CD8-positive, alpha-beta memory T cell (primary cell): ENCODE data around the gene CEP97. TPM values are rescaled to one million over a fixed set of nuclear protein-coding genes. Genes with fewer than 3 reads are reported as not detected.
A peak's percentile ranks its signal among the peaks of the same experiment; 100 is the strongest.
"Not testable (repeated sequence)": the region's sequence is repeated elsewhere in the genome, so short reads cannot be mapped to it uniquely, and the experiment has no call there.

ENCODE experiments used
- CTCF ChIA-PET: fragments of 350-600 bp; sonication (Branson Sonifier 250); formaldehyde crosslinking; loops from one replicate; lab custom pipeline; 2021; ENCODE audit warnings: antibody characterized with exemption; lab: Charles Lee
- POLR2A ChIA-PET: fragments of 350-600 bp; sonication (Branson Sonifier 250); formaldehyde crosslinking; loops from one replicate; lab custom pipeline; 2021; ENCODE audit warnings: antibody characterized with exemption; lab: Charles Lee
- DNase-seq, 5 donors: peaks; one replicate each; pipeline versions ENCODE4 v3.0.0 to v3.0.0-alpha.2; 2020 to 2022; ENCODE audit warnings: mixed read lengths in 1 of 5
- H3K27ac ChIP-seq: one replicate; pipeline ENCODE4 v1.7.0; 2013; ENCODE audit warnings: low read depth, mild to moderate bottlenecking, low read length, moderate library complexity
- H3K27me3 ChIP-seq: 2 replicates; pipeline ENCODE4 v1.7.0; 2013; ENCODE audit warnings: low read length, mild to moderate bottlenecking; ENCODE audit not compliant: insufficient read depth, poor library complexity, severe bottlenecking
- H3K36me3 ChIP-seq: 2 replicates; pipeline ENCODE4 v1.7.0; 2013; ENCODE audit warnings: mild to moderate bottlenecking, low read length, moderate library complexity; ENCODE audit not compliant: insufficient read depth
- H3K4me1 ChIP-seq: 2 replicates; pipeline ENCODE4 v1.7.0; 2013; ENCODE audit warnings: mild to moderate bottlenecking, low read length, moderate library complexity; ENCODE audit not compliant: insufficient read depth
- H3K4me3 ChIP-seq: 2 replicates; pipeline ENCODE4 v1.7.0; 2013; ENCODE audit warnings: mild to moderate bottlenecking, low read length
- H3K9me3 ChIP-seq: 2 replicates; pipeline ENCODE4 v1.7.0; 2013; ENCODE audit warnings: mild to moderate bottlenecking, low read length
- H3K27ac Mint-ChIP-seq, 8 donors: one replicate each; pipeline ENCODE4 v1.8.0; 2020 to 2021; ENCODE audit warnings: mixed read lengths in 8 of 8, mild to moderate bottlenecking in 6 of 8, inconsistent platforms in 3 of 8, moderate library complexity in 3 of 8
- H3K27me3 Mint-ChIP-seq, 2 donors: one replicate each; pipeline ENCODE4 v1.8.0; 2020 to 2021; ENCODE audit warnings: mixed read lengths in 2 of 2, mild to moderate bottlenecking in 1 of 2, moderate library complexity in 1 of 2
- H3K36me3 Mint-ChIP-seq, 3 donors: one replicate each; pipeline ENCODE4 v1.8.0; 2020 to 2021; ENCODE audit warnings: mixed read lengths in 3 of 3, inconsistent platforms in 1 of 3, mild to moderate bottlenecking in 1 of 3
- H3K4me1 Mint-ChIP-seq, 3 donors: one replicate each; pipeline ENCODE4 v1.8.0; 2020 to 2021; ENCODE audit warnings: mixed read lengths in 3 of 3, inconsistent platforms in 1 of 3, mild to moderate bottlenecking in 1 of 3
- H3K4me3 Mint-ChIP-seq, 7 donors: one replicate each; pipeline ENCODE4 v1.8.0; 2020 to 2021; ENCODE audit warnings: mixed read lengths in 7 of 7, mild to moderate bottlenecking in 6 of 7, moderate library complexity in 4 of 7, inconsistent platforms in 2 of 7
- H3K9me3 Mint-ChIP-seq, 5 donors: one replicate each; pipeline ENCODE4 v1.8.0; 2020 to 2022; ENCODE audit warnings: mixed read lengths in 5 of 5, mild to moderate bottlenecking in 3 of 5, moderate library complexity in 2 of 5, inconsistent platforms in 1 of 5
- polyA plus RNA-seq: library from polyadenylated mRNA; unstranded; fragments of 300-500 nt; fragmentation: Illumina TruSeq; gene quantifications from one replicate; pipeline ENCODE4 v1.2.3, GENCODE V29; 2021
- total RNA-seq, 2 experiments: library from RNA; stranded (reverse); gene quantifications; one replicate each; pipeline ENCODE4 v1.2.3, GENCODE V29; 2021

The CEP97 gene
- total and polyA plus RNA-seq, 3 experiments from 2014 or later, result 4.5 to 17.3 (median 16.6) TPM

GRCh38 chr3:101725890-101726275 lies 1.5 kb downstream of the CEP97 start:
- Histone ChIP-seq H3K4me1 (peaks cover 25% of the 10 kb centered on the region), H3K27me3 (no peaks in the 10 kb centered on the region), H3K4me3 (peak overlapping the region; percentile 99), H3K27ac (peak overlapping the region; percentile 73), H3K36me3 (no peaks in the 10 kb centered on the region), H3K9me3 (no peaks in the 10 kb centered on the region)
- ChIA-PET POLR2A (interaction anchor here (1.3 to 1.9 kb wide), 3 partner anchors 44 to 54 kb away, joined by 3 to 15 read pairs (median 6); partner anchors contain the start of gene NXPE3), CTCF (interaction anchor here (1.6 to 2.0 kb wide), 2 partner anchors 43 to 53 kb away, joined by 4 to 8 read pairs; partner anchors contain the start of gene NXPE3)
- Mint-ChIP-seq H3K27ac (peak overlapping the region; percentile 89 to 99 (median 97)), H3K27me3 (no peaks in the 10 kb centered on the region), H3K9me3 (no peaks in the 10 kb centered on the region), H3K4me3 (peak overlapping the region; percentile 96 to 100 (median 98)), H3K4me1 (peaks cover 31 to 51% (median 49%) of the 10 kb centered on the region in 3 donors), H3K36me3 (peaks cover 0 to 46% (median 15%) of the 10 kb centered on the region in 3 donors)
- DNase-seq, result no peak

- H3K36me3 Mint-ChIP-seq, result peaks cover 14 to 73% (median 29%) of the 10 kb centered on the region in 3 donors
Measured at GRCh38 chr3:101729586-101729985, 5.2 kb downstream of the CEP97 start.

GRCh38 chr3:101730839-101731238 lies 6.4 kb downstream of the CEP97 start:
- no peak overlapping the region for H3K27ac Mint-ChIP-seq
- H3K4me3 Mint-ChIP-seq, result no peak overlapping the region
- H3K36me3 ChIP-seq, result peaks cover 23% of the 10 kb centered on the region
- peaks cover 10 to 31% (median 29%) of the 10 kb centered on the region in 3 donors for H3K4me1 Mint-ChIP-seq
- CTCF ChIA-PET, result no interaction called here
- DNase-seq, result no peak
- no peaks in the 10 kb centered on the region for H3K9me3 ChIP-seq
- no peak overlapping the region for H3K4me3 ChIP-seq
- H3K27me3 Mint-ChIP-seq, result no peaks in the 10 kb centered on the region
- no peaks in the 10 kb centered on the region for H3K27me3 ChIP-seq
- no peak overlapping the region for H3K27ac ChIP-seq
- POLR2A ChIA-PET, result interaction anchor here (0.6 kb wide), 1 partner anchor 43 kb away, joined by 3 read pairs; no protein-coding TSS in a partner anchor
- H3K36me3 Mint-ChIP-seq, result peaks cover 15 to 75% (median 34%) of the 10 kb centered on the region in 3 donors
- no peaks in the 10 kb centered on the region for H3K4me1 ChIP-seq
- no peaks in the 10 kb centered on the region for H3K9me3 Mint-ChIP-seq

More at GRCh38 chr3:101729586-101729985, 5.2 kb downstream of the CEP97 start:
- Histone ChIP-seq H3K4me1 (no peaks in the 10 kb centered on the region), H3K27me3 (no peaks in the 10 kb centered on the region), H3K36me3 (peaks cover 14% of the 10 kb centered on the region), H3K4me3 (no peak overlapping the region), H3K27ac (no peak overlapping the region), H3K9me3 (no peaks in the 10 kb centered on the region)
- Mint-ChIP-seq H3K4me1 (peaks cover 15 to 31% (median 29%) of the 10 kb centered on the region in 3 donors), H3K27me3 (no peaks in the 10 kb centered on the region), H3K9me3 (no peaks in the 10 kb centered on the region), H3K27ac (peak overlapping the region in 1 of 8 donors; percentile 45), H3K4me3 (no peak overlapping the region)
- ChIA-PET CTCF (no interaction called here), POLR2A (no interaction called here)
- DNase-seq, result no peak

DNA sequence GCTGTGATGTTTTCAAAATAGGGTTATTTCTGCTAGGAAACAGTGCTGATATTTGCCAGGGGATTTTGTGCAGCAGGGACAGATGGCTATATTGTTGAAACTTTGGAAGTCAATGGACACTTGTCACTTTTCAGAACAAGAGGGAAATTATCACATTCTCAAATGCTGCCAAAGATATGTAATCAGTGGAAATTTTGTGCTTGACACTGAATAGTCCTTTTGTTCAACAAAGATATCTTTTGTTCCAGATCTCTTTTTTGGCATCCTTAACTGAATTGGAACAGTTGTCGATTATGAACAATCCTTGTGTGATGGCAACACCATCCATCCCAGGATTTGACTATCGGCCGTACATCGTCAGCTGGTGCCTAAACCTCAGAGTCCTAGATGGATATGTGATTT lies 7.8 kb downstream of the CEP97 start:
- Histone ChIP-seq H3K36me3 (peaks cover 23% of the 10 kb centered on the region), H3K4me1 (no peaks in the 10 kb centered on the region), H3K9me3 (no peaks in the 10 kb centered on the region), H3K27me3 (no peaks in the 10 kb centered on the region), H3K4me3 (no peak overlapping the region), H3K27ac (no peak overlapping the region)
- Mint-ChIP-seq H3K27me3 (no peaks in the 10 kb centered on the region), H3K36me3 (peaks cover 18 to 87% (median 41%) of the 10 kb centered on the region in 3 donors), H3K9me3 (no peaks in the 10 kb centered on the region), H3K4me3 (no peak overlapping the region), H3K4me1 (peaks cover 6 to 21% (median 21%) of the 10 kb centered on the region in 3 donors), H3K27ac (no peak overlapping the region)
- POLR2A ChIA-PET, result no interaction called here
- DNase-seq, result no peak
- CTCF ChIA-PET, result interaction anchor here (1.6 kb wide), 1 partner anchor 8 kb away, joined by 6 read pairs; the partner anchor contains the start of gene CEP97

- DNase-seq, result peak in 1 of 5 donors; percentile 2
- no peaks in the 10 kb centered on the region for H3K27me3 Mint-ChIP-seq
- POLR2A ChIA-PET, result no interaction called here
- peaks cover 7 to 17% (median 14%) of the 10 kb centered on the region in 3 donors for H3K4me1 Mint-ChIP-seq
- CTCF ChIA-PET, result interaction anchor here (0.9 kb wide), 1 partner anchor 39 kb away, joined by 3 read pairs; no protein-coding TSS in a partner anchor
- Histone ChIP-seq H3K9me3 (no peaks in the 10 kb centered on the region), H3K36me3 (peaks cover 23% of the 10 kb centered on the region), H3K4me3 (no peak overlapping the region), H3K27me3 (no peaks in the 10 kb centered on the region), H3K4me1 (no peaks in the 10 kb centered on the region), H3K27ac (no peak overlapping the region)
- no peak overlapping the region for H3K27ac Mint-ChIP-seq
- H3K9me3 Mint-ChIP-seq, result peaks cover 0 to 3% (median 0%) of the 10 kb centered on the region in 5 donors
- no peak overlapping the region for H3K4me3 Mint-ChIP-seq
- peaks cover 23 to 65% (median 31%) of the 10 kb centered on the region in 3 donors for H3K36me3 Mint-ChIP-seq
Measured at GRCh38 chr3:101735833-101736232, 11.4 kb downstream of the CEP97 start.

DNA sequence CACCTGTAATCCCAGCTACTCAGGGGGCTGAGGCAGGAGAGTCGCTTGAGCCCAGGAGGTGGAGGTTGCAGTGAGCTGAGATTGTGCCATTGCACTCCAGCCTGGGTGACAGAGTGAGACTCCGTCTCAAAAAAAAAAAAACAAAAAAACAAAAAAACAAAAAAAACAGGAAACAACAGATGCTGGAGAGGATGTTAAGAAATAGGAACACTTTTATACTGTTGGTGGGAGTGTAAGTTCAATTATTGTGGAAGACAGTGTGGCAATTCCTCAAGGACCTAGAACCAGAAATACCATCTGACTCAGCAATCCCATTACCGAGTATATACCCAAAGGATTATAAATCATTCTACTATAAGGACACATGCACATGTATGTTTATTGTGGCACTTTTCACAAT lies 17.5 kb downstream of the CEP97 start:
- H3K27me3 Mint-ChIP-seq, H3K9me3 ChIP-seq, H3K4me1 ChIP-seq, H3K36me3 ChIP-seq, H3K27ac ChIP-seq, DNase-seq, POLR2A ChIA-PET, H3K4me1 Mint-ChIP-seq, H3K27ac Mint-ChIP-seq, CTCF ChIA-PET, H3K4me3 ChIP-seq, H3K9me3 Mint-ChIP-seq, H3K27me3 ChIP-seq, H3K4me3 Mint-ChIP-seq: not testable (repeated sequence)
- H3K36me3 Mint-ChIP-seq, result peaks cover 11 to 22% (median 19%) of the 10 kb centered on the region in 3 donors

DNA sequence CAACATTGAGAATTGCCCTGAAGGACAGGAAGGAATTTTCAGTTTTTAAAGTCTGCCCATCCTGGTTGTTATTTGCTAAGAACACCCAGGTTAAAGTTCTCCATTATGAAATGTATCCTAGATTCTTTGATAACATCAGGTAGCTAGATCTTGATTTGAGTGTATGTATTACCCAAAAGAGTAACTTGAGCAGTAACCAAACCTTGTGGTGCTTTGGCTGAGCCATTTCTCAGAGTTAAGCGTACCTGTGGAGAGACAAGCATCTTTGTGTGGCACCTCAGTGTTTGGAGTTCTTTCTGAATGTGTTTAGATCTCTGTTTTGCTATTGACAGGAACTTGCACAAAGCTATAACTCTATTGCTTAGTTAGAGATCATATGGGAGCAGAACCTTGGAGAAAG lies 20.4 kb downstream of the CEP97 start:
- no peaks in the 10 kb centered on the region for H3K9me3 ChIP-seq
- H3K27ac Mint-ChIP-seq, result peak overlapping the region in 5 of 8 donors; percentile 39 to 63 (median 55)

DNA sequence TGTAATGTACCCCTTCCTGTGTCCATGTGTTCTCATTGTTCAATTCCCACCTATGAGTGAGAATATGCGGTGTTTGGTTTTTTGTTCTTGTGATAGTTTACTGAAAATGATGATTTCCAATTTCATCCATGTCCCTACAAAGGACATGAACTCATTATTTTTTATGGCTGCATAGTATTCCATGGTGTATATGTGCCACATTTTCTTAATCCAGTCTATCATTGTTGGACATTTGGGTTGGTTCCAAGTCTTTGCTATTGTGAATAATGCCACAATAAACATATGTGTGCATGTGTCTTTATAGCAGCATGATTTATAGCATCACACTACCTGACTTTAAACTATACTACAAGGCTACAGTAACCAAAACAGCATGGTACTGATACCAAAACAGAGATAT lies 21.5 kb downstream of the CEP97 start:
- CTCF ChIA-PET, POLR2A ChIA-PET, H3K9me3 ChIP-seq, H3K36me3 ChIP-seq, H3K27ac ChIP-seq, H3K27me3 ChIP-seq, H3K27me3 Mint-ChIP-seq, H3K9me3 Mint-ChIP-seq, H3K4me1 ChIP-seq, DNase-seq, H3K4me3 ChIP-seq, H3K4me3 Mint-ChIP-seq: not testable (repeated sequence)
- Mint-ChIP-seq H3K4me1 (peaks cover 3 to 13% (median 7%) of the 10 kb centered on the region in 3 donors), H3K27ac (peak overlapping the region in 2 of 8 donors; percentile 4 to 44), H3K36me3 (peaks cover 15 to 24% (median 20%) of the 10 kb centered on the region in 3 donors)

More for the DNA sequence above, 20.4 kb downstream of the CEP97 start:
- H3K4me1 Mint-ChIP-seq, result peaks cover 0 to 8% (median 6%) of the 10 kb centered on the region in 3 donors
- Histone ChIP-seq H3K4me1 (no peaks in the 10 kb centered on the region), H3K36me3 (no peaks in the 10 kb centered on the region), H3K27me3 (no peaks in the 10 kb centered on the region), H3K4me3 (no peak overlapping the region), H3K27ac (no peak overlapping the region)
- H3K4me3 Mint-ChIP-seq, result no peak overlapping the region
- peaks cover 0 to 6% (median 1%) of the 10 kb centered on the region in 5 donors for H3K9me3 Mint-ChIP-seq
- ChIA-PET CTCF (interaction anchor here (1.4 kb wide), 1 partner anchor 19 kb away, joined by 3 read pairs; no protein-coding TSS in a partner anchor), POLR2A (interaction anchor here (0.8 kb wide), 1 partner anchor 58 kb away, joined by 4 read pairs; the partner anchor contains the start of gene RPL24)
- no peaks in the 10 kb centered on the region for H3K27me3 Mint-ChIP-seq
- DNase-seq, result no peak
- peaks cover 13 to 19% (median 16%) of the 10 kb centered on the region in 3 donors for H3K36me3 Mint-ChIP-seq
